Colonic mucosa (tissue), 4 donors: ENCODE data around the gene UBFD1. TPM values are rescaled to one million over a fixed set of nuclear protein-coding genes. Genes with fewer than 3 reads are reported as not detected.

Experiments
- DNase-seq: peaks from one replicate; pipeline ENCODE4 v3.0.0-alpha.2; 2020
- H3K27ac ChIP-seq: fragments of 200-600 bp; one replicate; pipeline ENCODE4 v1.8.0; 2021
- H3K27me3 ChIP-seq: fragments of 200-600 bp; one replicate; pipeline ENCODE4 v1.8.0; 2021
- H3K36me3 ChIP-seq: fragments of 200-600 bp; one replicate; pipeline ENCODE4 v1.8.0; 2021
- H3K4me1 ChIP-seq: fragments of 200-600 bp; one replicate; pipeline ENCODE4 v1.8.0; 2021; ENCODE audit warnings: mild to moderate bottlenecking
- H3K4me3 ChIP-seq: fragments of 200-600 bp; one replicate; pipeline ENCODE4 v1.8.0; 2021
- H3K9ac ChIP-seq, 2 donors: one replicate each; pipeline ENCODE4 v1.7.0; 2013; ENCODE audit warnings: control low read depth in 2 of 2, low read depth in 2 of 2, low read length in 2 of 2
- H3K9me3 ChIP-seq: fragments of 200-600 bp; one replicate; pipeline ENCODE4 v1.8.0; 2021
- intact Hi-C: fragments of 100-400 bp; cut with DNase I; formaldehyde crosslinking; loops from one replicate; pipeline ENCODE4 v1.14.1; 2022
- total RNA-seq, 2 donors: library from RNA; stranded (reverse); fragmentation: NEBNext Ultra II Directional in 1 of 2; extraction: Animal tissue kit (Norgen Biotek cat#: 25700) in 1 of 2; gene quantifications; one replicate each; pipeline ENCODE4 v1.2.1, GENCODE V29; 2021
- TF ChIP-seq, protein P1 (sequence below): fragments of 200-600 bp; IDR thresholded peaks from one replicate; pipeline ENCODE4 v1.8.0; 2022; ENCODE audit warnings: antibody characterized with exemption, mild to moderate bottlenecking
- donor health status: healthy.
- donor health status: DM: no; HTN: no; CAD: no.
- donor health status: DM: no; HTN: no; CAD: no.

UBFD1 gene
- total RNA-seq, 2 donors from 2014 or later: 32.4 to 62.4 TPM

DNA sequence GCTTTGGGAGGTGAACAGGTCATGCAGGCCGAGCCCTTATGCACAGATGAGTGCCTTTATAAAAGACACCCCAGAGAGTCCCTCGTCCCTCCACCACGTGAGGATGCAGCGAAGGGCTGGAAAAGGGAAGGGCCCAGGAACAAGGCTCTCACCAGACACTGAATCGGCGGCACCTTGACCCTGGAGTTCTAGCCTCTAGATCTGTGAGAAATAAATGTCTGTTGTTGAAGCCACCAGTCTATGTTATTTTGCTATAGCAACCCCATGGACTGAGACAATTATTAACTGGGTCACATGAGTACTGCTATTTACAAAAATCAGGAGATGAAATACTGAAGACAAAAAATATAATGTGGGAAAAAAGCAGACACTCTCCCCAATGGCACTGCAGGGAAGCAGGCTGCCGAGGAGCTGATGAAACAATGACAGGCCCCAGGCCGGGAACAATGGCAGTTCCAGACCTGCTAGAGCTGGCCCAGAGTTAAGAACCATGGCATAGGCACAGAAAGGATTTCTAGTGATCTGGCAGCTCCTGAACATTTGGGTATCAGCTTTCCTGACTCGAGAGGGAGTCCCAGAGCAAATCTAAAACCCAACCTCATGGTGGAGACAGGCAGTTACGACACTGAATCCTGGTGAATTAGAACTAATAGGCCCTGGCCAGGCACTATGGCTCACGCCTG lies 29.4 kb upstream of the UBFD1 start:
- Histone ChIP-seq H3K27ac (no peak overlapping the region), H3K36me3 (peaks cover 7% of the 10 kb centered on the region)

DNA sequence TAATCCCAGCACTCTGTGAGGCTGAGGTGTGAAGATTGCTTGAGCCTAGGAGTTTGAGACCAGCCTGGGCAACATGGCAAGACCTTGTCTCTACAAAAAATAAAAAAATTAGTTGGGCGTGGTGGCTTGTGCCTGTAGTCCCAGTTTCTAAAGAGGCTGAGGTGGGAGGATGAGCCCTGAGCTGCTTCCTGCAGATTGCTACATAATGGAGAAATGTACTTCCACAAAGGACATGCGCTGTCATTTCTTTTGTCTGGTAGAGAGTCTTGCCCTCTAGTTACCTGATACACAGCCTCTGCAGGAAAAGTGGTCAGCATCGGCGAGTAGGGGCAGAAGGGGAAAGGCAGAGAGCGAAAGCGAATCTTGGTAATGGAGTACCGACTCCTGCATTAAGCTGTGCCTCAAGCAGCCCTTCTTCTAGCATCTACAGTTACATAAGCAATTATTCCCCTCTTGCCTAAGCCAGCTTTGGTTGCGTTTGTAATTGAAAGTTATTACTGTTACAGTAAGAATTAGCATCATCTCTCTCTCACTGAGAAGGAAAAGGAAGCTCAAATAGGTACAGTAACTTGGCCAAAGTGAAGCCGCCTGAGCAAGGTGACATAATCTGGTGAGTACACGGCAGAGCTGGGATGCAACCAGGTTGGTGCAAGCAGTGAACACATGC lies 28.8 kb upstream of the UBFD1 start:
- no peak overlapping the region for H3K27ac ChIP-seq
- peaks cover 7% of the 10 kb centered on the region for H3K36me3 ChIP-seq

More for the DNA sequence above, 29.4 kb upstream of the UBFD1 start:
- Histone ChIP-seq H3K9ac (no peak overlapping the region), H3K27me3 (no peaks in the 10 kb centered on the region), H3K9me3 (no peaks in the 10 kb centered on the region), H3K4me1 (no peaks in the 10 kb centered on the region), H3K4me3 (no peak overlapping the region)
- DNase-seq: no peak
- intact Hi-C loops: no loop called here
- TF ChIP-seq, protein P1, sequence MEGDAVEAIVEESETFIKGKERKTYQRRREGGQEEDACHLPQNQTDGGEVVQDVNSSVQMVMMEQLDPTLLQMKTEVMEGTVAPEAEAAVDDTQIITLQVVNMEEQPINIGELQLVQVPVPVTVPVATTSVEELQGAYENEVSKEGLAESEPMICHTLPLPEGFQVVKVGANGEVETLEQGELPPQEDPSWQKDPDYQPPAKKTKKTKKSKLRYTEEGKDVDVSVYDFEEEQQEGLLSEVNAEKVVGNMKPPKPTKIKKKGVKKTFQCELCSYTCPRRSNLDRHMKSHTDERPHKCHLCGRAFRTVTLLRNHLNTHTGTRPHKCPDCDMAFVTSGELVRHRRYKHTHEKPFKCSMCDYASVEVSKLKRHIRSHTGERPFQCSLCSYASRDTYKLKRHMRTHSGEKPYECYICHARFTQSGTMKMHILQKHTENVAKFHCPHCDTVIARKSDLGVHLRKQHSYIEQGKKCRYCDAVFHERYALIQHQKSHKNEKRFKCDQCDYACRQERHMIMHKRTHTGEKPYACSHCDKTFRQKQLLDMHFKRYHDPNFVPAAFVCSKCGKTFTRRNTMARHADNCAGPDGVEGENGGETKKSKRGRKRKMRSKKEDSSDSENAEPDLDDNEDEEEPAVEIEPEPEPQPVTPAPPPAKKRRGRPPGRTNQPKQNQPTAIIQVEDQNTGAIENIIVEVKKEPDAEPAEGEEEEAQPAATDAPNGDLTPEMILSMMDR: no peak

DNA sequence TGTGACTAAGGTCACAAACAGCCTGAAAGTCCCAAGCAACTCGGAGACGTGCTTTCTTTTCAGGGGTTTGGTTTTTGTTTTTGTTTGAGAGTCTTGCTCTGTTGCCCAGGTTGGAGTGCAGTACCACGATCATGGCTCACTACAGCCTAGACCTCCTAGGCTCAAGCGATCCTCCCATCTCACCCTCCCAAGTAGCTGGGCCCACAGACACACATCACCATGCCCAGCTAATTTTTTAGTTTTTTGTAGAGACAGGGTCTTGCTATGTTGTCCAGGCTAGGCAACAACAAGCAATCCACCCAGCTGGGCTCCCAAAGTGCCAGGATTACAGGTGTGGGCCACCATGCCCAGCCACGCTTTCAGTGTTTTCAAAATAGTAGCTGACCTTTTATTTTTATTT lies 27.5 kb upstream of the UBFD1 start:
- H3K27ac ChIP-seq: no peak overlapping the region
- intact Hi-C loops: no loop called here
- H3K36me3 ChIP-seq: peaks cover 7% of the 10 kb centered on the region
- DNase-seq: no peak
- H3K27me3 ChIP-seq: no peaks in the 10 kb centered on the region
- TF ChIP-seq, protein P1: no peak
- H3K4me1 ChIP-seq: no peaks in the 10 kb centered on the region
- no peaks in the 10 kb centered on the region for H3K9me3 ChIP-seq
- H3K4me3 ChIP-seq: no peak overlapping the region
- H3K9ac ChIP-seq: no peak overlapping the region

More for the DNA sequence above, 28.8 kb upstream of the UBFD1 start:
- no peaks in the 10 kb centered on the region for H3K4me1 ChIP-seq
- no peak overlapping the region for H3K9ac ChIP-seq
- TF ChIP-seq, protein P1: no peak
- DNase-seq: no peak
- H3K9me3 ChIP-seq: no peaks in the 10 kb centered on the region
- intact Hi-C loops: no loop called here
- no peak overlapping the region for H3K4me3 ChIP-seq
- no peaks in the 10 kb centered on the region for H3K27me3 ChIP-seq

DNA sequence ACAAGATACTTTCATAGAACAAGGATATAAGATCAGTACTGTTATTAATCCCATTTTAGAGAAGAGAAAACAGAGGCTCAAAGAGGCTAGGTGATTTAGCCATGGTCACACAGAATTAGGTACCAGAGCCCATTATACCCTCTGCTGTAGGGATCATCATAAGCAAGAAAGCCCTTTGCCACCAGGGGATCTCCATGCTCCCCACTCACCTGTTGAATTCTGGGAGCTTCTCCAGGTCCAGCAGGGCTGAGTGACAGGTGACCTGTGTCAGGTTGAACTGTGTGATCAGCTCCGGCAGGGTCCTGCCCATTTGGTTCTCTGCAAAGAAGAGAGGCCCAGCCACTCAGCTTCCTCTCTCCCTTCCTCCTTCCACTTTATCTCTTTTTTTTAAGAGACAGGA lies 25.1 kb upstream of the UBFD1 start:
- Histone ChIP-seq H3K36me3 (peaks cover 7% of the 10 kb centered on the region), H3K27me3 (no peaks in the 10 kb centered on the region), H3K4me3 (no peak overlapping the region), H3K9me3 (no peaks in the 10 kb centered on the region), H3K9ac (no peak overlapping the region), H3K27ac (no peak overlapping the region), H3K4me1 (no peaks in the 10 kb centered on the region)
- intact Hi-C loops: no loop called here
- no peak for DNase-seq
- TF ChIP-seq, protein P1: no peak

DNA sequence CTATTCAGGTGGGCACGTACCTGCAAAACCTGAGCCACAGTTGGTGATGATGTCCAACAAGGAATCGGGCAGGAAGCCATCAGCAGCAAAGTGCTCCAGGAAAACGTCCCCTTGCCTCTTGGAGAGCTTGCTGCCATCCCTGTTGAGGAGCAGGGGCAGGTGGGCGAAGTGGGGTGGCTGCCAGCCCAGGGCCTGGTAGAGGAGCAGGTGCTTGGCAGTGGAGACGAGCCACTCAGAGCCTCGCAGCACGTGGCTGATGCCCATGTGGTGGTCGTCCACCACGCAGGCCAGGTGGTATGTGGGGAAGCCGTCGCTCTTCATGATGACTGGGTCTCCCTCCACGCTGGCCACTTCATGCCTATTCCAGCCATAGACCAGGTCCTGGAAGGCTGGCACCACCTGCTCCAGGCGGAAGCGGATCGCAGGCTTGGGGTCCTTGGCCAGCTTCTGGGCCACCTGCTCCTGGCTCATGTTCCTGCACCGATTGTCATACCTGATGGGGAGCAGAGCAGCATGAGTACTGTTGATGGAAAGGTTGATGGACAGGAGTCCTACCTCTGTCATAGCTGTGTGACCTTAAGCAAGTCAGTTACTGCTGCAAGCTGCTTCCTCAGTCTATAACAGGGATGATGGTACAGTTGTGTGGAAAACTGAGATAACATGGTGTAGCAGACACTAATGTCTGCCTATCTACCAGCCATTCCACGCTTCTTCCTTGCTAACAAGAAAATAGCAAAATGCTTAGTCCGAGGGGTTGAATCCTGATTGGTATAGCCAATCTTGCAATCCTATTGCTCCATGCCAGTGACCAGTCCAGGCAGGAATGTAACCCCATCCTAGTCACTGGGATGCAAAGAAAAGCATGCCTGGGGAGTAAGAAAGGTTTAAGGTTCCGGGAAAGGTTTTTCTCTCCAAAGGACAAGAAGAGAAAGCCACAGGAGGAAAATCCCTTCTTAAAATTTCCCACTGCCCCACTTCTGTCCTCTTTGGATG lies 22.4 kb upstream of the UBFD1 start:
- Histone ChIP-seq H3K9me3 (no peaks in the 10 kb centered on the region), H3K36me3 (no peaks in the 10 kb centered on the region), H3K4me3 (no peak overlapping the region), H3K9ac (no peak overlapping the region), H3K27me3 (no peaks in the 10 kb centered on the region), H3K27ac (no peak overlapping the region), H3K4me1 (no peaks in the 10 kb centered on the region)
- DNase-seq: no peak
- TF ChIP-seq, protein P1: no peak
- intact Hi-C loops: no loop called here
